ENCODE results near the gene MSL3B.
A peak's percentile ranks its signal among the peaks of the same experiment; 100 is the strongest.
"Not testable (repeated sequence)": the region's sequence is repeated elsewhere in the genome, so short reads cannot be mapped to it uniquely, and the experiment has no call there.

MSL3B gene

GRCh38 chr2:233901367-233901766, 33.2 kb upstream of the MSL3B start:
- Histone ChIP-seq H3K4me1 (no peaks in the 10 kb centered on the region), H3K27ac (no peak overlapping the region), H2AFZ (replicated peaks) (no peak overlapping the region), H3K4me3 (no peak overlapping the region), H3K9ac (no peak overlapping the region), H3K9me3 (ENCODE audit: low read depth) (no peaks in the 10 kb centered on the region), H3K36me3 (no peaks in the 10 kb centered on the region), H3K4me2 (no peak overlapping the region), H3F3A (ENCODE audit: low read depth) (no peaks in the 10 kb centered on the region), H3K79me2 (ENCODE audit: low read depth) (no peaks in the 10 kb centered on the region), H4K20me1 (ENCODE audit: low read depth) (no peaks in the 10 kb centered on the region), H3K27me3 (peaks cover 51% of the 10 kb centered on the region)
- no peak overlapping the region for H3K27ac Mint-ChIP-seq
- no peak for DNase-seq (ENCODE audit: low spot score)
- H3K36me3 Mint-ChIP-seq: no peaks in the 10 kb centered on the region
- H3K27me3 Mint-ChIP-seq (ENCODE audit: insufficient read depth, low read depth): peaks cover 6% of the 10 kb centered on the region
- H3K4me3 Mint-ChIP-seq: no peak overlapping the region
- no peaks in the 10 kb centered on the region for H3K4me1 Mint-ChIP-seq
- TF ChIP-seq EZH2phosphoT487 (IDR thresholded peaks at IDR 0.05): no peak
- no peak for TF ChIP-seq EZH2 (IDR thresholded peaks at IDR 0.05)
- TF ChIP-seq, protein P1, sequence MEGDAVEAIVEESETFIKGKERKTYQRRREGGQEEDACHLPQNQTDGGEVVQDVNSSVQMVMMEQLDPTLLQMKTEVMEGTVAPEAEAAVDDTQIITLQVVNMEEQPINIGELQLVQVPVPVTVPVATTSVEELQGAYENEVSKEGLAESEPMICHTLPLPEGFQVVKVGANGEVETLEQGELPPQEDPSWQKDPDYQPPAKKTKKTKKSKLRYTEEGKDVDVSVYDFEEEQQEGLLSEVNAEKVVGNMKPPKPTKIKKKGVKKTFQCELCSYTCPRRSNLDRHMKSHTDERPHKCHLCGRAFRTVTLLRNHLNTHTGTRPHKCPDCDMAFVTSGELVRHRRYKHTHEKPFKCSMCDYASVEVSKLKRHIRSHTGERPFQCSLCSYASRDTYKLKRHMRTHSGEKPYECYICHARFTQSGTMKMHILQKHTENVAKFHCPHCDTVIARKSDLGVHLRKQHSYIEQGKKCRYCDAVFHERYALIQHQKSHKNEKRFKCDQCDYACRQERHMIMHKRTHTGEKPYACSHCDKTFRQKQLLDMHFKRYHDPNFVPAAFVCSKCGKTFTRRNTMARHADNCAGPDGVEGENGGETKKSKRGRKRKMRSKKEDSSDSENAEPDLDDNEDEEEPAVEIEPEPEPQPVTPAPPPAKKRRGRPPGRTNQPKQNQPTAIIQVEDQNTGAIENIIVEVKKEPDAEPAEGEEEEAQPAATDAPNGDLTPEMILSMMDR (IDR thresholded peaks at IDR 0.05): no peak
- H3K9me3 Mint-ChIP-seq: peaks cover 5% of the 10 kb centered on the region

- H3K4me1 Mint-ChIP-seq; H3K36me3 ChIP-seq; H3K9me3 ChIP-seq (ENCODE audit: low read depth); H3K27me3 Mint-ChIP-seq (ENCODE audit: insufficient read depth, low read depth); H3K9me3 Mint-ChIP-seq; H4K20me1 ChIP-seq (ENCODE audit: low read depth); H3K9ac ChIP-seq; H3K79me2 ChIP-seq (ENCODE audit: low read depth); H3K4me2 ChIP-seq; H2AFZ ChIP-seq (replicated peaks); H3K4me3 ChIP-seq; H3K4me1 ChIP-seq; H3F3A ChIP-seq (ENCODE audit: low read depth); DNase-seq (ENCODE audit: low spot score); H3K36me3 Mint-ChIP-seq; H3K4me3 Mint-ChIP-seq; H3K27ac ChIP-seq; H3K27ac Mint-ChIP-seq: not testable (repeated sequence)
- H3K27me3 ChIP-seq: peaks cover 40% of the 10 kb centered on the region
These were observed 28.1 kb upstream of the MSL3B start for GRCh38 chr2:233896253-233896652.

DNA sequence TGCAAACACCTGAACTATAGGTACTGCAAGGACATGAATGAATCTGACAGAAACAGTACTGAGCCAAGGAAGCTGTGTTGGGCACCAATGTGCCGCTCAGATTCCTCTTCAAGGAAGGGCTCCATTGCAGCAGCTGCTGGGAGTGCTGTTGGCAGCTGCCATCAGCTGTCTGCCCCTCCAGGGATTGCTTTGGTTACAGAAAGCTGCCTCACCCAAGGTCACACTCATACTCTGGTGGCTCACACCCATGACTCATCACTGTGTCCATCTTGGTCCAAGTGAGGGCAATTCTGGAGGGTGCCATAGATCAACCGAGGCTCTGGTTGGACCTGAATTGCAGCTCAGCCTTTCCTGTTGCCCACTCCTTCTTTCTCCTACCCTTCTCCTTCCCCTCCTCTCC, 24.6 kb upstream of the MSL3B start:
- Histone ChIP-seq H3K4me3 (no peak overlapping the region), H3F3A (ENCODE audit: low read depth) (no peaks in the 10 kb centered on the region), H3K9ac (no peak overlapping the region), H3K27me3 (peaks cover 10% of the 10 kb centered on the region), H3K27ac (no peak overlapping the region), H3K36me3 (no peaks in the 10 kb centered on the region), H3K4me2 (no peak overlapping the region), H4K20me1 (ENCODE audit: low read depth) (no peaks in the 10 kb centered on the region), H3K4me1 (peaks cover 7% of the 10 kb centered on the region), H3K79me2 (ENCODE audit: low read depth) (no peaks in the 10 kb centered on the region), H2AFZ (replicated peaks) (no peak overlapping the region), H3K9me3 (ENCODE audit: low read depth) (no peaks in the 10 kb centered on the region)
- no peak overlapping the region for H3K27ac Mint-ChIP-seq
- H3K9me3 Mint-ChIP-seq: no peaks in the 10 kb centered on the region
- no peak for DNase-seq (ENCODE audit: low spot score)
- peaks cover 9% of the 10 kb centered on the region for H3K27me3 Mint-ChIP-seq (ENCODE audit: insufficient read depth, low read depth)
- TF ChIP-seq EZH2 (IDR thresholded peaks at IDR 0.05) (no peak), EZH2phosphoT487 (IDR thresholded peaks at IDR 0.05) (no peak)
- TF ChIP-seq, protein P1 (IDR thresholded peaks at IDR 0.05): no peak
- no peaks in the 10 kb centered on the region for H3K4me1 Mint-ChIP-seq
- H3K4me3 Mint-ChIP-seq: no peak overlapping the region
- no peaks in the 10 kb centered on the region for H3K36me3 Mint-ChIP-seq

DNA sequence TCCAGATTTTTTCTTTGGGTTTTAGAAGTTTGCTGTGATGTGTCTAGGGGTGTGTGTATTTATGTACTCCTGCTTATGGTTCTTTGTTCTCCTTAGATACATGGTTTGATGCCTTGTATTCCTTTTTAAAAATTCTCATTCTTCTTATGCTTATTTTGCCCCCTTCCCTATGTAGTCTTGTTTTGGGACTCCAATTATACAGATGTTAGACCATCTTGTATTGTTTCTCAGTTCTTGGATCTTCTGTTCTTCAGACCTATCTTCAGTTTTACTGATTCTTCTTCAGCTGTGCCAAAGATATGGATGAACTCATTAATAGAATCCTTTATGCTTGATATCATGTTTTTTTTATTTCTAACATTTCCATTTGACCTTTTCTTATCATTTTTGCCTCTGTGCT, 14.2 kb upstream of the MSL3B start:
- TF ChIP-seq EZH2phosphoT487 (IDR thresholded peaks at IDR 0.05): no peak
- TF ChIP-seq, protein P1 (IDR thresholded peaks at IDR 0.05): no peak
- no peak for TF ChIP-seq EZH2 (IDR thresholded peaks at IDR 0.05)
- H3K36me3 ChIP-seq: peaks cover 7% of the 10 kb centered on the region
- DNase-seq (ENCODE audit: low spot score): no peak
- no peak overlapping the region for H3K4me3 ChIP-seq
- no peaks in the 10 kb centered on the region for H3K79me2 ChIP-seq (ENCODE audit: low read depth)
- H3K9me3 Mint-ChIP-seq: peaks cover 12% of the 10 kb centered on the region
- H3K27ac ChIP-seq: no peak overlapping the region
- peaks cover 2% of the 10 kb centered on the region for H3K27me3 Mint-ChIP-seq (ENCODE audit: insufficient read depth, low read depth)
- H3K36me3 Mint-ChIP-seq: no peaks in the 10 kb centered on the region
- no peaks in the 10 kb centered on the region for H3K4me1 ChIP-seq
- H3K27me3 ChIP-seq: peaks cover 15% of the 10 kb centered on the region
- no peak overlapping the region for H2AFZ ChIP-seq (replicated peaks)
- H4K20me1 ChIP-seq (ENCODE audit: low read depth): no peaks in the 10 kb centered on the region
- no peaks in the 10 kb centered on the region for H3F3A ChIP-seq (ENCODE audit: low read depth)
- no peak overlapping the region for H3K4me3 Mint-ChIP-seq
- no peak overlapping the region for H3K4me2 ChIP-seq
- peaks cover 12% of the 10 kb centered on the region for H3K9me3 ChIP-seq (ENCODE audit: low read depth)
- no peaks in the 10 kb centered on the region for H3K4me1 Mint-ChIP-seq
- no peak overlapping the region for H3K9ac ChIP-seq
- H3K27ac Mint-ChIP-seq: no peak overlapping the region

GRCh38 chr2:233872125-233872524, 3.9 kb upstream of the MSL3B start:
- H3K9ac ChIP-seq; H3K36me3 ChIP-seq; H3K27me3 Mint-ChIP-seq (ENCODE audit: insufficient read depth, low read depth); H3K27ac Mint-ChIP-seq; H3K79me2 ChIP-seq (ENCODE audit: low read depth); H3K27ac ChIP-seq; H3K4me3 ChIP-seq; H4K20me1 ChIP-seq (ENCODE audit: low read depth); H3K4me2 ChIP-seq; H3F3A ChIP-seq (ENCODE audit: low read depth); H3K4me1 Mint-ChIP-seq; H3K4me1 ChIP-seq; DNase-seq (ENCODE audit: low spot score); H3K4me3 Mint-ChIP-seq; H3K36me3 Mint-ChIP-seq: not testable (repeated sequence)
- peaks cover 10% of the 10 kb centered on the region for H3K9me3 ChIP-seq (ENCODE audit: low read depth)
- peaks cover 62% of the 10 kb centered on the region for H3K27me3 ChIP-seq
- H2AFZ ChIP-seq (replicated peaks): peak overlapping the region; percentile 9
- peaks cover 21% of the 10 kb centered on the region for H3K9me3 Mint-ChIP-seq

Measured in neural progenitor cell (in vitro differentiated cells).